ENCODE measurements around the gene NDOR1. TPM values are rescaled to one million over a fixed set of nuclear protein-coding genes. Genes with fewer than 3 reads are reported as not detected.

NDOR1 gene
- total and polyA plus RNA-seq, 2 of the 8 experiments (the other 6 are each of a cell fraction or from before 2014, with no cell fraction given), result 25.7 to 32.3 TPM

DNA sequence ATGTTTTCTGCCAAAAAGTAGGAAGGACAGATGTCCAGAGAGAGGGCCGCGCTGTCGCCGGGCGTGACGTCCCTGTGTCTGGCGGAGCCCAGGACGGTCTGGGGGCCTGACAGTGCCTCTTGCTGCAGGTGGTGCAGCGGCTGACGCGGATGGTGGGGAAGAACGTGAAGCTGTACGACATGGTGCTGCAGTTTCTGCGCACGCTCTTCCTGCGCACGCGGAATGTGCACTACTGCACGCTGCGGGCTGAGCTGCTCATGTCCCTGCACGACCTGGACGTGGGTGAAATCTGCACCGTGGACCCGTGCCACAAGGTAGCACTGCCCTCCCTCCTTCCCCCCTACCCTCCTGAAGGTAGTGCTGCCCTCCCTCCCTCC is 57.4 kb downstream of the NDOR1 start:
- no peak overlapping the region for H2BK120ac ChIP-seq (replicated peaks; ENCODE audit: low read depth, low read length)
- no peak overlapping the region for H3K4me3 ChIP-seq (ENCODE audit: extremely low read depth in 1 of 4, insufficient read depth in 2 of 4, low read depth in 3 of 4, low read length in 4 of 4)

More for the DNA sequence above, 57.4 kb downstream of the NDOR1 start:
- DNase-seq (ENCODE audit: low read depth in 1 of 2, low spot score in 2 of 2) (no peak), FAIRE-seq (no peak)
- no peak overlapping the region for H4K5ac ChIP-seq (ENCODE audit: insufficient read length, low read depth, low read length)
- peaks cover 9 to 34% (median 26%) of the 10 kb centered on the region in 4 experiments for H3K36me3 ChIP-seq (ENCODE audit: control insufficient read depth in 2 of 4, insufficient read depth in 4 of 4, low read length in 3 of 4)
- no peak overlapping the region for H3K23ac ChIP-seq (ENCODE audit: insufficient read length)
- peaks cover 0 to 9% of the 10 kb centered on the region in 2 experiments for H4K20me1 ChIP-seq (replicated peaks in 1 of 2; ENCODE audit: control insufficient read depth in 1 of 2, insufficient read depth in 2 of 2, low read length in 2 of 2)
- H3K56ac ChIP-seq (replicated peaks; ENCODE audit: insufficient read length, low read depth, low read length), result no peak overlapping the region
- no peak for TF ChIP-seq KDM1A (IDR thresholded peaks at IDR 0.05; ENCODE audit: borderline replicate concordance, low read length)
- TF ChIP-seq KDM4A (IDR thresholded peaks at IDR 0.05; ENCODE audit: low read depth, low read length, severe bottlenecking), result no peak
- TF ChIP-seq RNF2 (IDR thresholded peaks at IDR 0.05; ENCODE audit: borderline replicate concordance, low read depth, low read length, missing control alignments, poor library complexity, severe bottlenecking), result no peak
- TF ChIP-seq EGR1 (IDR thresholded peaks at IDR 0.05; ENCODE audit: borderline replicate concordance, low read depth, low read length), result no peak
- no peak for TF ChIP-seq CEBPB (IDR thresholded peaks at IDR 0.05; ENCODE audit: low read depth, low read length)
- no peak for TF ChIP-seq NRF1 (IDR thresholded peaks at IDR 0.05; ENCODE audit: low read depth, low read length)
- TF ChIP-seq RAD21 (IDR thresholded peaks at IDR 0.05 in 1 of 2, conservative IDR thresholded peaks at IDR 0.05 in 1 of 2; ENCODE audit: low read depth in 2 of 2, low read length in 2 of 2), result no peak
- TF ChIP-seq SP4 (IDR thresholded peaks at IDR 0.05; ENCODE audit: low read length), result no peak
- no peak for TF ChIP-seq TBP (IDR thresholded peaks at IDR 0.05; ENCODE audit: low read depth, low read length)
- TF ChIP-seq POLR2A (IDR thresholded peaks at IDR 0.05; ENCODE audit: control extremely low read depth in 1 of 2, low read depth in 2 of 2, low read length in 2 of 2), result no peak
- TF ChIP-seq CHD1 (IDR thresholded peaks at IDR 0.05; ENCODE audit: low read depth, low read length), result no peak
- no peak overlapping the region; the same call in 1 of the 2 replicates for H4K8ac ChIP-seq (ENCODE audit: extremely low read depth, insufficient read depth, low read length)
- 92% methylated on average over 24 of the region's 24 CpGs; no CpG with 5 or more reads in 1 of the 2 experiments for WGBS, 2 experiments (ENCODE audit: extremely low coverage in 1 of 2, insufficient coverage in 1 of 2, insufficient read length in 1 of 2, insufficient replicate concordance in 2 of 2, low coverage in 1 of 2, low lambda C conversion rate in 2 of 2, missing lambda C conversion rate in 1 of 2)
- no peak overlapping the region for H3K27ac ChIP-seq (ENCODE audit: low read depth, low read length)
- H3K79me2 ChIP-seq (ENCODE audit: control insufficient read depth in 1 of 2, insufficient read depth in 2 of 2, low read length in 2 of 2), result no peaks in the 10 kb centered on the region
- H3K14ac ChIP-seq (ENCODE audit: insufficient read length), result no peak overlapping the region
- H2AK5ac ChIP-seq (ENCODE audit: low read depth, low read length), result no peak overlapping the region
- POLR2A ChIA-PET (ENCODE audit: partially characterized antibody), result interaction anchor here (1.6 to 69.9 kb wide), 3 partner anchors 6 to 28 kb away, joined by 3 to 1462 read pairs (median 1462); partner anchors contain the start of genes CYSRT1, NDOR1, NELFB and RNF208
- H2BK12ac ChIP-seq (ENCODE audit: low read depth, low read length), result no peak overlapping the region
- CTCF ChIA-PET (ENCODE audit: partially characterized antibody), result interaction anchor here (1.0 to 5.3 kb wide), 5 partner anchors 10 to 26 kb away, joined by 3 to 29 read pairs (median 8); a partner anchor contains a TSS
- H2BK5ac ChIP-seq (ENCODE audit: low read depth, low read length), result peak overlapping the region; percentile 73
- no peaks in the 10 kb centered on the region for H3K9me3 ChIP-seq (ENCODE audit: insufficient read depth in 2 of 2, low read depth in 1 of 2, low read length in 1 of 2)
- no peak overlapping the region for H3K4ac ChIP-seq (replicated peaks; ENCODE audit: insufficient read length, low read depth, low read length)
- H3K79me1 ChIP-seq (ENCODE audit: low read depth, low read length), result no peaks in the 10 kb centered on the region
- no peaks in the 10 kb centered on the region for H3K4me1 ChIP-seq (replicated peaks in 1 of 4; ENCODE audit: control insufficient read depth in 3 of 4, insufficient read depth in 4 of 4, low read length in 3 of 4)
- no peak overlapping the region for H3K9ac ChIP-seq (replicated peaks in 1 of 4; ENCODE audit: extremely low read depth in 1 of 4, low read depth in 3 of 4, low read length in 3 of 4)
- H3K4me2 ChIP-seq (ENCODE audit: insufficient read depth in 1 of 2, low read depth in 2 of 2, low read length in 2 of 2), result no peak overlapping the region
- H2BK20ac ChIP-seq (ENCODE audit: low read length), result no peak overlapping the region
- H2AFZ ChIP-seq (ENCODE audit: low read length), result no peak overlapping the region
- no peak overlapping the region for H2BK15ac ChIP-seq (ENCODE audit: low read length)
- H3K27me3 ChIP-seq (replicated peaks in 1 of 4; ENCODE audit: control insufficient read depth in 3 of 4, extremely low read depth in 1 of 4, insufficient read depth in 3 of 4, low read length in 3 of 4), result no peaks in the 10 kb centered on the region
- no peaks in the 10 kb centered on the region for H3K23me2 ChIP-seq (ENCODE audit: low read depth, low read length)
- no peak overlapping the region for H4K91ac ChIP-seq (replicated peaks; ENCODE audit: insufficient read length, low read length)
- H3K18ac ChIP-seq (ENCODE audit: extremely low read depth, low read length), result no peak overlapping the region

Data from H1 (cell line).